GM19239 (cell line): ENCODE results near the gene ASB10.

ENCODE experiments used
- DNase-seq: peaks from one replicate; pipeline ENCODE4 v3.0.0; 2011; ENCODE audit warnings: low spot score; ENCODE audit not compliant: insufficient read length
- FAIRE-seq: peaks from 2 replicates; lab custom pipeline; 2011; peaks lifted over from hg19 to GRCh38; lab: Jason Lieb, UNC

Gene ASB10

DNA sequence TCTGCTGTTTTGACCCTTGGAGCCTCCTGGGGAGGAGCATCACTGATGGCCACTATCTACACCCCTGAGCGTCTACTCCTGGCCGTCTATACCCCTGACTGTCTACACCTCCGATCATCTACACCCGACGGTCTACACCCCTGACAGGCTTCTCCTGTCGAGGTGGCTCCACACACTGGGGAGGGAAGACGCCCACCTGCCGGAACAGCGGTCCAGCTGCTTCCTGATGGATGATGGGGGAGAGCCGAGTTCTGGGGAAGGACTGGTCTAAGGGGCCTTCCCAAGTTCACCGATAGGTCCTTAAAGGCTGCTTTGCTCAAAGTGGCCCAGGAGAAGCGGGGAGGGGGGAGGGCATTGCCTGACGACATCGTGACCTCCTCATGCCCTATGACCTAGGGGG is 58.9 kb downstream of the ASB10 start:
- DNase-seq (no peak), FAIRE-seq (no peak)

DNA sequence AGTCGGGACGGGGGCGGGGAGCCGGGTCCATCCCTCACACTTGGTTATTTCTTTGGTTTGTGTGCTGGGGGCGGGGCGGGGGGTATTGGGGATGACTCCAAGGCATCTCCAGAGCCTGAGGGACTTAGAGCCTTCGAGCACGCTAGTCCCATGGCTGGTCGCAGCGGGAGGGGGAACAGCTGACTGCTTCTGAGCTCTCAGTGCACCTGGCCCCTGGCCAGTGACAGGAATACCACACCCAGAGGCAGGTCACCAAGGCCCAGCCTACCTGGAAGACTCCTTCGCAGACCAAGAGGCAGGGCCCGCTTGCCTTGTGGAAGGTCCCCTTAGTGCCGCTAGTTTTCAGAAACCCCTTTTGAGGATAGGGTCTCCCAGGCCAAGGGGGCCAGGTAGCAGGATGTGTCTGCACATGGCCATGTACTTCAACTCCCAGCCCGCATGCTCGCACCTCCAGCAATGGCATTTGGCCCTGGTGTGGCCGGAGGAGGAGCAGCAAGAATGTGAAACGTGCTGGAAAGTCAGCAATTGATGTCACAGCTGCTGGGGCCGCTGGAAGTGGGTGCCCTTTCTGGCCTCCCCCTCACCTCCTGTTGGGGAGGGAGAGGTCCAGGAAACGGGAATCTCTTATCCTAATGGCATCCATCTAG is 60.4 kb downstream of the ASB10 start:
- no peak for DNase-seq
- FAIRE-seq, result no peak

DNA sequence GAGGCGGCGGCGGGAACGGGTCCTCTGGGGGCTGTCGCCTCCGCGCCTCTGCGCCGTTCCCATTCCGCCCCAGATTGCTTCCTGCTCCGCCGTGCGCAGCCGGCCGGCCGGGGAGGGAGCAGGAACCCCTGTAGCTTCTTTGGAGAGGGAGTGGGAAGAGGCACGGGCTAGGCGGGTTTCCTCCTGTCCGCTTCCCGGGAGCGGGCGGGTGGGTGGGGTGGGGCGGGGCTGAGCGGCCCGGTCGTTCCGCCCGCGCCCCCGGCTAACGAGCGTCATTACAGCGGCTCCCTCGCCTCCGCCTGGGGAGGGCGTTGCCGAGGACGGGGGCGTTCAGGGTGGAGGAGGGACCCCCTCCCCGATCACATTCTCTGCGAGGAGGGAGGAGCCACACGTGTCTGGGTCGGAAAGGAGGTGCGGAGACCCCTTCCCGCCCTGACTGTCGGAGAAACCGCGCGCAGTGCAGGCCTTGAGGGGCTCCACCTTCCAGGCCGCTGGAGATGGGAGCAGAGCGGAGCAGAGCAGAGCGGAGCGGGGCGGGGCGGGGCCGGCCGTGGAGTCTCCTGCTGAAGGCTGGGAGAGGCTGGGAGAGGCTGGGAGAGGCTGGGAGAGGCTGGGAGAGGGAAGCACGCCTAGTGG is 61.1 kb downstream of the ASB10 start:
- no peak for DNase-seq
- no peak for FAIRE-seq
